ENCODE measurements around the gene ASF1A. TPM values are rescaled to one million over a fixed set of nuclear protein-coding genes. Genes with fewer than 3 reads are reported as not detected.
A peak's percentile ranks its signal among the peaks of the same experiment; 100 is the strongest.

Gene ASF1A
- total and polyA plus RNA-seq, 10 of the 15 experiments (the other 5 are each of a cell fraction or from before 2014, with no cell fraction given) = 23.7 to 103 (median 31.5) TPM

DNA sequence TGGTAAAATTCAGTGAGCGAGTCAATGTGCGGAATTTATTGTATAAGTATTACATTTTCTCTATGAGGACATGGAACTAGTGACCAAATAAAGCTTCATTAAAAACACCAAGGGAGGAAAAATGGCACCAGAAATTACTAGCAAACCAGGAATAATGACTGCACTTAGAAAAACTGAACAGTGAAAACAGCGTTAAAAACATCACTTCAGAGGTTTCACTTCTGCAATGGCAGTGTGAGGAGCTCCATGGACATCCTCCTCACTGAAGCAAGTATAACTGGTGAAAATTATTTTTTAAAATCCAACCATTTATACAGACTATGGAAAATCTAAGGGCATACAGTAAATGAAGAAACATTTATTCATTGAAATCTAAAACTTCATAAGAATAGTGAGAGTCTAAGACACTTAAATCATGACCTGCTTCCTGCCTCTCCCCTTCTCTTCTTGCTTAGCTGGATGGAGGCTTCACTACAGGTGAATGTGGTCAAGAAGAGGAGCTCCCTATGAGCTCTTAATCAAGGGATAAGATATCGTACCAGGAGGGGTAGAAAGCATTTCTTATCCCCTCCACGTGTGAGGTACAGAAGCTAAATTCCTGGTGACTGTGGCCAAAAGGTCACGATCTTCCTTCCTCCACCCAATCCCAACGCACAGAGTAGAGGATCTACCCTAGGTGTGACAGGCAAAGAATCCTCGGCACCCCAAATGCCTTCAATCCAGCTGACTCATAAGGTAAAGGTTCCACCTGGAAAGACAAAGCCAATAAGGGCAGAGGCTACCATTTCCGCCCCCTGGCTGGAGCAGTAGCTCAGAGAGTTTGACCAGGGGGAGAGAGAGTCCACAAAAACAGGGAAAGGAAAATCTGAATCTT is 12.3 kb upstream of the ASF1A start:
- 80% methylated on average over 9 of the region's 9 CpGs for WGBS (ENCODE audit: insufficient coverage, insufficient replicate concordance, low lambda C conversion rate, missing lambda C conversion rate)
- H3K27ac ChIP-seq (ENCODE audit: control insufficient read depth, insufficient read depth) = peak overlapping the region; percentile 38; the same call in 1 of the 2 replicates
- no peak for TF ChIP-seq HCFC1 (IDR thresholded peaks at IDR 0.05; ENCODE audit: low read length)
- no peak; the same call in 1 of the 2 replicates for TF ChIP-seq MXI1 (IDR thresholded peaks at IDR 0.05; ENCODE audit: low read depth, low read length)
- TF ChIP-seq, protein P1, sequence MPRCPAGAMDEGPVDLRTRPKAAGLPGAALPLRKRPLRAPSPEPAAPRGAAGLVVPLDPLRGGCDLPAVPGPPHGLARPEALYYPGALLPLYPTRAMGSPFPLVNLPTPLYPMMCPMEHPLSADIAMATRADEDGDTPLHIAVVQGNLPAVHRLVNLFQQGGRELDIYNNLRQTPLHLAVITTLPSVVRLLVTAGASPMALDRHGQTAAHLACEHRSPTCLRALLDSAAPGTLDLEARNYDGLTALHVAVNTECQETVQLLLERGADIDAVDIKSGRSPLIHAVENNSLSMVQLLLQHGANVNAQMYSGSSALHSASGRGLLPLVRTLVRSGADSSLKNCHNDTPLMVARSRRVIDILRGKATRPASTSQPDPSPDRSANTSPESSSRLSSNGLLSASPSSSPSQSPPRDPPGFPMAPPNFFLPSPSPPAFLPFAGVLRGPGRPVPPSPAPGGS (IDR thresholded peaks at IDR 0.05; ENCODE audit: borderline replicate concordance, insufficient read depth, low read depth, low read length, poor library complexity, severe bottlenecking) = no peak
- no peak for TF ChIP-seq CBX5 (IDR thresholded peaks at IDR 0.05; ENCODE audit: low read depth)
- TF ChIP-seq, protein P2, sequence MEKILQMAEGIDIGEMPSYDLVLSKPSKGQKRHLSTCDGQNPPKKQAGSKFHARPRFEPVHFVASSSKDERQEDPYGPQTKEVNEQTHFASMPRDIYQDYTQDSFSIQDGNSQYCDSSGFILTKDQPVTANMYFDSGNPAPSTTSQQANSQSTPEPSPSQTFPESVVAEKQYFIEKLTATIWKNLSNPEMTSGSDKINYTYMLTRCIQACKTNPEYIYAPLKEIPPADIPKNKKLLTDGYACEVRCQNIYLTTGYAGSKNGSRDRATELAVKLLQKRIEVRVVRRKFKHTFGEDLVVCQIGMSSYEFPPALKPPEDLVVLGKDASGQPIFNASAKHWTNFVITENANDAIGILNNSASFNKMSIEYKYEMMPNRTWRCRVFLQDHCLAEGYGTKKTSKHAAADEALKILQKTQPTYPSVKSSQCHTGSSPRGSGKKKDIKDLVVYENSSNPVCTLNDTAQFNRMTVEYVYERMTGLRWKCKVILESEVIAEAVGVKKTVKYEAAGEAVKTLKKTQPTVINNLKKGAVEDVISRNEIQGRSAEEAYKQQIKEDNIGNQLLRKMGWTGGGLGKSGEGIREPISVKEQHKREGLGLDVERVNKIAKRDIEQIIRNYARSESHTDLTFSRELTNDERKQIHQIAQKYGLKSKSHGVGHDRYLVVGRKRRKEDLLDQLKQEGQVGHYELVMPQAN (conservative IDR thresholded peaks at IDR 0.05) = no peak
- TF ChIP-seq ZNF24 (IDR thresholded peaks at IDR 0.05) = 0 out of 2 replicates have a peak, but pooled peaks have one; percentile 40
- peak; percentile 22; the same call in 1 of the 2 replicates for TF ChIP-seq RELB (IDR thresholded peaks at IDR 0.05; ENCODE audit: low read depth)
- peak; percentile 64; the same call in 1 of the 2 replicates for TF ChIP-seq IKZF1 (conservative IDR thresholded peaks at IDR 0.05)
- no peak for TF ChIP-seq SIN3A (IDR thresholded peaks at IDR 0.05; ENCODE audit: low read depth, low read length)
- TF ChIP-seq SIX5 (IDR thresholded peaks at IDR 0.05; ENCODE audit: low read depth, low read length, severe bottlenecking) = no peak
- TF ChIP-seq ATF7 (IDR thresholded peaks at IDR 0.05; ENCODE audit: low read depth) = peak; percentile 58
- TF ChIP-seq E2F4 (IDR thresholded peaks at IDR 0.05; ENCODE audit: low read depth, low read length) = no peak
- no peak for TF ChIP-seq ATF3 (IDR thresholded peaks at IDR 0.05; ENCODE audit: borderline replicate concordance, extremely low read depth, low read depth, low read length)
- no peak for TF ChIP-seq CHD2 (IDR thresholded peaks at IDR 0.05; ENCODE audit: borderline replicate concordance, low read depth, low read length)

More for the DNA sequence above, 12.3 kb upstream of the ASF1A start:
- H3K79me2 ChIP-seq (ENCODE audit: control insufficient read depth, insufficient read depth, low read length) = peaks cover 24% of the 10 kb centered on the region
- peaks cover 21% of the 10 kb centered on the region for H3K4me1 ChIP-seq (ENCODE audit: control insufficient read depth, insufficient read depth, low read length)
- peak; percentile 90 for ATAC-seq
- H3K9ac ChIP-seq (ENCODE audit: control insufficient read depth, insufficient read depth, low read length) = no peak overlapping the region
- in situ Hi-C loops (cut with MboI) = no loop called here
- H3K4me2 ChIP-seq (ENCODE audit: control insufficient read depth, insufficient read depth) = peak overlapping the region; percentile 40
- ChIA-PET POLR2A (interaction anchor here (1.5 to 4.2 kb wide), 4 partner anchors 10 to 18 kb away, joined by 4 to 26 read pairs (median 11); no protein-coding TSS in a partner anchor), RAD21 (ENCODE audit: unreplicated experiment) (interaction anchor here (3.3 to 3.5 kb wide), 2 partner anchors 11 to 14 kb away, joined by 20 to 34 read pairs; partner anchors contain the start of gene ASF1A), SMC1A (ENCODE audit: uncharacterized antibody, unreplicated experiment) (interaction anchor here (0.9 to 3.1 kb wide), 11 partner anchors 11 to 316 kb away, joined by 3 to 37 read pairs (median 5); partner anchors contain the start of gene ASF1A), CTCF (interaction anchor here (0.7 to 2.5 kb wide), 9 partner anchors 10 to 1721 kb away, joined by 3 to 21 read pairs (median 4); partner anchors contain the start of gene ASF1A)
- BruUV-seq (replicated peaks) = no TSS peak
- FAIRE-seq = peak; percentile 90
- no peaks in the 10 kb centered on the region for H3K36me3 ChIP-seq (ENCODE audit: control insufficient read depth in 2 of 2, insufficient read depth in 2 of 2, low read length in 1 of 2)
- no peak overlapping the region for H3K4me3 ChIP-seq
- no peak for DNase-seq (ENCODE audit: low read depth, low spot score)
- H4K20me1 ChIP-seq (ENCODE audit: control insufficient read depth, insufficient read depth) = no peaks in the 10 kb centered on the region
- H2AFZ ChIP-seq (ENCODE audit: control insufficient read depth, low read depth, low read length) = no peak overlapping the region; the same call in 1 of the 2 replicates
- no peaks in the 10 kb centered on the region for H3K27me3 ChIP-seq (replicated peaks in 1 of 2; ENCODE audit: control insufficient read depth in 2 of 2, insufficient read depth in 2 of 2, low read length in 1 of 2)
- intact Hi-C loops (cut with micrococcal nuclease; ENCODE audit: unreplicated experiment) = no loop called here
- H3K9me3 ChIP-seq (replicated peaks; ENCODE audit: control insufficient read depth, insufficient read depth, low read length) = no peaks in the 10 kb centered on the region

Measured in GM12878 (cell line).